Panc1 (cell line): ENCODE measurements around the gene R3HDM4. TPM values are rescaled to one million over a fixed set of nuclear protein-coding genes. Genes with fewer than 3 reads are reported as not detected.
A peak's percentile ranks its signal among the peaks of the same experiment; 100 is the strongest.

ENCODE experiments used
- ATAC-seq: fragments of 200-7000 bp; cut with Tn5 transposase; 2 replicates; pipeline ENCODE4 v1.9.1; 2020; ENCODE audit warnings: mild to moderate bottlenecking, moderate library complexity
- BruUV-seq: library from RNA; stranded (reverse); fragments of 400-500 nt; replicated peaks from 2 replicates; lab custom pipeline; 2021; lab: Mats Ljungman, UMichigan
- CTCF ChIA-PET: fragments of 300-600 bp; sonication (Branson Sonifier 250); formaldehyde crosslinking; loops from one replicate; lab custom pipeline; 2022; ENCODE audit warnings: antibody characterized with exemption; lab: Charles Lee
- POLR2A ChIA-PET: fragments of 300-600 bp; sonication (Branson Sonifier 250); formaldehyde crosslinking; loops from one replicate; lab custom pipeline; 2022; ENCODE audit warnings: antibody characterized with exemption; lab: Charles Lee
- DNase-seq: peaks from one replicate; pipeline ENCODE4 v3.0.0-alpha.2; 2010; ENCODE audit warnings: low read depth, low spot score
- H3K27ac ChIP-seq: 2 replicates; pipeline ENCODE4 v1.5.1; 2011; ENCODE audit warnings: mild to moderate bottlenecking, low read length, inconsistent platforms
- H3K27me3 ChIP-seq: fragments of 200-500 bp; sonication (Bioruptor generic); 2 replicates; pipeline ENCODE4 v1.6.0; 2014; ENCODE audit warnings: low read length, inconsistent platforms; ENCODE audit not compliant: control insufficient read depth, insufficient read depth
- H3K36me3 ChIP-seq: fragments of 200-500 bp; sonication (Bioruptor generic); 2 replicates; pipeline ENCODE4 v1.5.1; 2014; ENCODE audit warnings: inconsistent platforms, mild to moderate bottlenecking, low read length, moderate library complexity; ENCODE audit not compliant: control insufficient read depth, insufficient read depth
- H3K4me1 ChIP-seq: 2 replicates; pipeline ENCODE4 v1.5.1; 2011; ENCODE audit warnings: inconsistent platforms, mild to moderate bottlenecking, low read length, moderate library complexity; ENCODE audit not compliant: control insufficient read depth, insufficient read depth
- H3K4me3 ChIP-seq, 2 experiments: 2 replicates each; pipeline ENCODE4 v1.5.1; 2011 to 2012; ENCODE audit warnings: low read depth in 2 of 2, low read length in 2 of 2, mild to moderate bottlenecking in 2 of 2, inconsistent platforms in 1 of 2, moderate library complexity in 1 of 2
- H3K9me3 ChIP-seq: fragments of 200-500 bp; sonication (Bioruptor generic); 2 replicates; pipeline ENCODE4 v1.5.1; 2014; ENCODE audit warnings: low read depth, mild to moderate bottlenecking, inconsistent platforms, low read length, moderate library complexity; ENCODE audit not compliant: control insufficient read depth, insufficient read depth
- CTCF ChIP-seq: fragments of 450-650 bp; IDR thresholded peaks from 2 replicates; pipeline ENCODE4 v1.5.1; 2017; ENCODE audit warnings: mild to moderate bottlenecking
- POLR2AphosphoS5 ChIP-seq: IDR thresholded peaks from 2 replicates; pipeline ENCODE4 v1.6.1; 2012; ENCODE audit warnings: mild to moderate bottlenecking, low read depth, low read length, moderate library complexity
- REST ChIP-seq, 2 experiments: IDR thresholded peaks; 2 replicates each; pipeline ENCODE4 v1.6.1; 2011 to 2012; ENCODE audit warnings: low read depth in 2 of 2, control low read depth in 1 of 2, low read length in 1 of 2, mild to moderate bottlenecking in 1 of 2, moderate library complexity in 1 of 2; ENCODE audit not compliant: insufficient read depth in 1 of 2
- SIN3A ChIP-seq: IDR thresholded peaks from 2 replicates; pipeline ENCODE4 v1.6.1; 2012; ENCODE audit warnings: low read depth, mild to moderate bottlenecking, low read length, moderate library complexity, borderline replicate concordance; ENCODE audit not compliant: insufficient read depth
- TCF7L2 ChIP-seq: IDR thresholded peaks from 2 replicates; pipeline ENCODE4 v1.6.1; 2011; ENCODE audit warnings: mild to moderate bottlenecking, low read depth, low read length, inconsistent platforms
- in situ Hi-C: cut with HindIII; loops from 2 replicates; pipeline ENCODE4 v1.10.0; 2016; ENCODE audit warnings: low sequenced_read_pairs, low pct_unique_long_range_greater_than_20kb
- intact Hi-C: fragments of 100-400 bp; cut with micrococcal nuclease; formaldehyde crosslinking; loops from one replicate; pipeline ENCODE4 v1.10.0; 2022; ENCODE audit not compliant: unreplicated experiment
- total RNA-seq: library from RNA; stranded (reverse); gene quantifications from one replicate; pipeline ENCODE4 v1.2.1, GENCODE V29; 2021; ENCODE audit not compliant: unreplicated experiment

Gene R3HDM4
- total RNA-seq, 1 experiment from 2014 or later = 43.5 TPM

GRCh38 chr19:928471-929202 is 15.6 kb upstream of the R3HDM4 start:
- no peaks in the 10 kb centered on the region for H3K27me3 ChIP-seq
- TF ChIP-seq REST (IDR thresholded peaks at IDR 0.05; ENCODE audit: insufficient read depth in 1 of 2, low read depth in 2 of 2, low read length in 1 of 2) = no peak
- TF ChIP-seq POLR2AphosphoS5 = no peak
- TF ChIP-seq CTCF = no peak
- no peak for TF ChIP-seq SIN3A
- no peak for TF ChIP-seq TCF7L2
- CTCF ChIA-PET = no interaction called here
- peaks cover 10% of the 10 kb centered on the region for H3K4me1 ChIP-seq
- ATAC-seq = no peak
- no TSS peak for BruUV-seq
- no peaks in the 10 kb centered on the region for H3K9me3 ChIP-seq
- H3K4me3 ChIP-seq = no peak overlapping the region
- DNase-seq = no peak
- peaks cover 8% of the 10 kb centered on the region; the same call in 1 of the 2 replicates for H3K36me3 ChIP-seq
- POLR2A ChIA-PET = no interaction called here
- in situ Hi-C loops (no loop called here), intact Hi-C loops (no loop called here)
- no peak overlapping the region for H3K27ac ChIP-seq

- in situ Hi-C loops = no loop called here
- BruUV-seq = no TSS peak
- no peak for TF ChIP-seq TCF7L2
- TF ChIP-seq REST (IDR thresholded peaks at IDR 0.05; ENCODE audit: insufficient read depth in 1 of 2, low read depth in 2 of 2, low read length in 1 of 2) = no peak
- TF ChIP-seq SIN3A = no peak
- TF ChIP-seq CTCF = no peak
- TF ChIP-seq POLR2AphosphoS5 = no peak
- intact Hi-C loops = no loop called here
- ChIA-PET POLR2A (no interaction called here), CTCF (interaction anchor here (0.6 kb wide), 1 partner anchor 161 kb away, joined by 4 read pairs; no protein-coding TSS in a partner anchor)
- peak overlapping the region; percentile 61 for H3K27ac ChIP-seq
- DNase-seq (no peak), ATAC-seq (no peak)
- peak overlapping the region; percentile 71 to 76 for H3K4me3 ChIP-seq
- H3K9me3 ChIP-seq = no peaks in the 10 kb centered on the region
- peaks cover 8% of the 10 kb centered on the region; the same call in 1 of the 2 replicates for H3K36me3 ChIP-seq
- peaks cover 4% of the 10 kb centered on the region for H3K4me1 ChIP-seq
- H3K27me3 ChIP-seq = no peaks in the 10 kb centered on the region
These were observed 14.9 kb upstream of the R3HDM4 start for GRCh38 chr19:927780-928401.
